Coronary artery (tissue), 2 donors: ENCODE measurements around the gene NTM.

Experiments used
- DNase-seq: peaks from one replicate; pipeline ENCODE4 v3.0.0-alpha.2; 2017; ENCODE audit warnings: low spot score
- H3K27ac ChIP-seq, 2 donors: fragments of 200-600 bp; sonication (generic); one replicate each; pipeline ENCODE4 v1.5.1; 2016 to 2019
- H3K4me3 ChIP-seq: fragments of 200-600 bp; sonication (generic); 2 replicates; pipeline ENCODE4 v1.5.1; 2016; ENCODE audit warnings: mild to moderate bottlenecking, moderate library complexity
- CTCF ChIP-seq: fragments of 200-600 bp; sonication (generic); IDR thresholded peaks from one replicate; pipeline ENCODE4 v1.5.1; 2019; ENCODE audit warnings: antibody characterized with exemption

The NTM gene

GRCh38 chr11:131917634-131918384, 547.4 kb downstream of the NTM start:
- no peak overlapping the region for H3K4me3 ChIP-seq
- no peak overlapping the region for H3K27ac ChIP-seq
- no peak for TF ChIP-seq CTCF
- DNase-seq, result no peak

GRCh38 chr11:131918663-131919062, 548.2 kb downstream of the NTM start:
- TF ChIP-seq CTCF, result no peak
- H3K27ac ChIP-seq, result no peak overlapping the region
- H3K4me3 ChIP-seq, result no peak overlapping the region
- no peak for DNase-seq

- no peak overlapping the region for H3K27ac ChIP-seq
- H3K4me3 ChIP-seq, result no peak overlapping the region
- TF ChIP-seq CTCF, result no peak
- DNase-seq, result no peak
These were observed 551.8 kb downstream of the NTM start for GRCh38 chr11:131922220-131922619.

- Histone ChIP-seq H3K27ac (no peak overlapping the region), H3K4me3 (no peak overlapping the region)
- TF ChIP-seq CTCF, result no peak
- DNase-seq, result no peak
These were observed 552.9 kb downstream of the NTM start for GRCh38 chr11:131923309-131923708.

- TF ChIP-seq CTCF, result no peak
- no peak overlapping the region for H3K4me3 ChIP-seq
- H3K27ac ChIP-seq, result no peak overlapping the region
- no peak for DNase-seq
These were observed 553.6 kb downstream of the NTM start for GRCh38 chr11:131924001-131924400.

GRCh38 chr11:131924457-131925201, 554.2 kb downstream of the NTM start:
- TF ChIP-seq CTCF, result no peak
- Histone ChIP-seq H3K27ac (no peak overlapping the region), H3K4me3 (no peak overlapping the region)
- DNase-seq, result no peak

GRCh38 chr11:131925829-131926228, 555.4 kb downstream of the NTM start:
- no peak overlapping the region for H3K4me3 ChIP-seq
- no peak for DNase-seq
- TF ChIP-seq CTCF, result no peak
- no peak overlapping the region for H3K27ac ChIP-seq
